Renal pelvis (tissue), 4 donors: ENCODE results near the gene ARMH1. TPM values are rescaled to one million over a fixed set of nuclear protein-coding genes. Genes with fewer than 3 reads are reported as not detected.
"Not testable (repeated sequence)": the region's sequence is repeated elsewhere in the genome, so short reads cannot be mapped to it uniquely, and the experiment has no call there.

Experiments used
- DNase-seq: peaks from one replicate; pipeline ENCODE4 v3.0.0-alpha.2; 2013
- polyA plus RNA-seq, 3 donors: library from polyadenylated mRNA; unstranded; fragments of 120-200 nt; gene quantifications; one replicate each; pipeline ENCODE4 v1.2.1, GENCODE V29; 2013; ENCODE audit not compliant: insufficient read length in 3 of 3

ARMH1 gene
- polyA plus RNA-seq, 3 donors = 5.0 to 9.0 (median 8.1) TPM

DNA sequence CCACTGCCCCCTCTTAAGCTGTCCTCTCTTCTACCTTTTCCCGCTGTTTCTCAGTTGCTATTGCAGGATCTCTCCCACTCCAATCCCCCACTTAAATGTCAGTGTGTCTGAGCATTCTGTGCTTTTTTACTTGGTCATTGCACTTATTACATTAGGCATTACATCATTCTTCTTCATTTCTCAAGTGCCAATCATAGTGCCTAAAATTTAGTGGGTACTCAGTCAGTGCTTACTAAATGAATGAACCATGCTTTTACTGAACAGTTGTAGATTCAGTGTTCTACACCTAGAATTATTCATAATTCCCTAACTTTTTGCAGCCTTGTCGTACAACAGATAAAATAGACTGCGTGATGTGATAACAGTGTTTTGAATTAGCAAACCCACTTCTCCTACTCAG is 19.4 kb downstream of the ARMH1 start:
- no peak for DNase-seq

DNA sequence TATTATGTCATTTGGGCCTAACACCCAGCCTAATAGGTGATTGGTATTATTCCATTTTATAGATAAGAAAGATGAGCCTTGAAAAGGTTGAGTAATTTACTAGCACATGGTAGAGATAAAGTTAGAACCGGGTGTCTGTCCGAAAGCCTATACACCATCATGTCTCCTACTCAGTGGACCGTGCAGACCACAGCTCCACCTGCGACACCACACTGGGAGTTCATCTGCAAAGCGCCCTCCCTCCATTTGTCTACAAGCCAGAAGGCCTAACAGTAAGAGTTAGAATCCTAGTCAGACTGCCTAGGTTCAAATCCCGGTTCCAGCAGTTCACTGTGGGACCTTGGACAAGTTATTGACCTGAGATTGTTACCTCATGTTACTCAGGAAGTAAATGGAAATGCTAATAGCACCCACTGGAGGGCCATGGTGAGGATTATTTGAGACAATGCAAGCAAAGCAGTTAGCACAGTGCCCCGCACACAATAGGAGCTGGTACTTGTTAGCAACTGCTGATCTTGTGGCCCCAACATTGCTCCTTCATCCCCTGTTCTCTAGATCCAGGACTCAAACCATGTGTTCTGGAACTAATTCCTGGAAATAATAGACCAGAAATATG is 20.5 kb downstream of the ARMH1 start:
- DNase-seq = no peak

DNA sequence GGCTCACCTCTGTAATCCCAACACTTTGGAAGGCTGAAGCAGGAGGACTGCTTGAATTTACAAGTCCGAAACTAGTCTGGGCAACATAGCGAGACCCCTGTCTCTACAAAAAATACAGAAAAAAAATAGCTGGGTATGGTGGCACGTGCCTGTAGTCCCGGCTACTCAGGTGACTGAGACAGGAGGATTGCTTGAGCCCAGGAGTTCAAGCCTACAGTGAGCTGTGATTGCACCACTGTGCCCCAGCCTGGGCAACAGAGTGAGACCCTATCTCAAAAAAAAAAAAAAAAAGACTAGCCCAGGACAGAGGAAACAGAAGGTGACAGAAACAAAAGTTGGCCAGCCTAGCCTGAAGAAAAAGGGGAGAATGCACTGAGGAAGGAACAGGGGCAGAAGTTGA is 21.2 kb downstream of the ARMH1 start:
- DNase-seq = no peak

DNA sequence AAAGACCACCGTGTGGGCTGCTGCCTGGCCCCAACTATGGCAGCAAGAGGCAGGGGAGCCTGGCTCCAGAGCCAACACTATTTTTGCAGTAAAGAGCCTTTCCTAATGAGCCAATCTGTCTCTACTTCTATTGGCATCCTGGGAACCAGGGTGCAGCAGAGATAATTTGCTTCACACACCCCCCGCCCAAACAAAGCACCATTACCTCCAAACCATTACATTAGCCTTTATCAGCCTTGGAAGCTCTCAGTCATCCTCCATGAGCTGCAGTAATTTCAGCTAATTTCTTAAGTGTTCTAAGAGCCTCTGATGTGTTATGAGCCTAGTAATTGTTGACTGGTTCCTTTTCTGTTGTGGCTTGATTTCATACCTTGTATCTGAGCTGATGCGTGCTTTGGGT is 21.6 kb downstream of the ARMH1 start:
- DNase-seq = no peak

DNA sequence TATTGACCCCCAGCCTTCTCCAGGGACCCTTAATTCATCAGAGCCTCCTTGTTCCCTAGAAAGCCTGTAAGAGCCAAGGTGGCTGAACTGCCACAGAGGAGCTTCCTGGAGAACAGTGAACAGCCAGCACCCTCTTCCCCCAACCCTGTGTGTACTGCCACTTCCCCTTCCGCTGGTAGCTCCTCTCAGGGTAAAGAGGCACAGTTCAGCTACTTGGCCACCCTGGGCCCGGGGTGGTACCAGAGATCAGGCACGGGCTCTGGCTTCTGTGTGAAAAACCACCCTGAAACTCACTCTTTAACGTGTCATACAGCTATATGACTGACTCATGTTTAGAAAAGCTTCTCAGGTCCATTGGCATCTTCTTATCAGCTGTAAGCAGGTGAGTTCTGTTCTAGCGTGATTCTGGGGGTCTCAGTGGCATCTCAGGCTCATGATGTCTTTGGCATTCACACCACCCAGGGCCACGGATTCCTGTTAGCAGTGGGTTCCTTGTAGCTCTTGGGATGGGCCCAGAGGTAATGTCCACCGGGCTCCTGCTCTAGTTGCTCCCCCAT is 22.4 kb downstream of the ARMH1 start:
- DNase-seq = no peak

DNA sequence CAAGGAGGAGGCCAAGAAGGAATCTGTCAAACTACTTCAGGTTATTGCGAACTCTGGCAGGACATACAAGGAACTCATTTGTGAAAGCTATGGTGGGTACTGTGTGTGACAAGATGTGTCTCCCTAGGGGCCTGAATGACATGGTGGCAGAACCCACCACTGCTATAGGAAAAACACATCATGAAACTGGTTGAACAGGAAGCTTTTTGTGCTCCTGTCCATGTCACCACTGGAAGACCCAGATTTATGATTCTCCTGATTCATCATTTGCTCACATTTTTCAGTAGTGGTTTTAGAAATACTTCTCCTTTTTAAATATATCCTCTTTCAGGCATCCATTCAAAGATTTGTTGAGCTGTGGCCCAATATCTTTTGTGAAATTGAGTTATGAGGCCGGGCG is 23.6 kb downstream of the ARMH1 start:
- DNase-seq = no peak

DNA sequence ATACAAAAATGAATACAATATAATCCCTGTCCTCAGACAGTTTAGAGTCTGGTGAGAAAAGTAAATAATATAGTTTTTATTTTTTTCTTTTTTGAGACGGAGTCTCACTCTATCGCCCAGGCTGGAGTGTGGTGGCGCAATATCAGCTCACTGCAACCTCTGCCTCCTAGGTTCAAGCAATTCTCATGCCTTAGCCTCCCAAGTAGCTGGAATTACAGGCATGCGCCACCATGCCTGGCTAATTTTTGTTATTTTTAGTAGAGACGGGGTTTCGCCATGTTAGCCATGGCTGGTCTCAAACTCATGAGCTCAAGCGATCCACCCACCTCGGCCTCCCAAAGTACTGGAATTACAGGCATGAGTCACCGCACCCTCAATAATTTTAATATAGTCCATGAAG is 24.9 kb downstream of the ARMH1 start:
- not testable (repeated sequence) for DNase-seq

DNA sequence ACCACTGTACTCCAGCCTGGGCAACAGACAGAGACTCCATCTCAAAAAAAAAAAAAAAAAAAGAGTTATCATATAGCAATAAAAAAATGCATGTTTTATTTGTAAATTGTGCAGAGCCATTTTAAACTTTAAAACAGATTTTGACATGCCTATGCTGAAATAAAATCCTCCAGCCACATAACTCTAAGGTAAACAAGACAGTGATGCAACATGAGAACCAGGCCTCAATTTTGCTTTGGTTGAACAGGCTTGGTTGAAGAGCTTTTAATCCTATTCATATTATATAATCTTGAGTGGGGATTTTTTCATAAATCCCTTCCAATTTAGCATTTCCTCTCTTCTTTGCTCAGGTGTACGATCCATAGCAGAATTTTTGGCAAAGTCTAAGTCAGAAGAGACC is 26.1 kb downstream of the ARMH1 start:
- no peak for DNase-seq

DNA sequence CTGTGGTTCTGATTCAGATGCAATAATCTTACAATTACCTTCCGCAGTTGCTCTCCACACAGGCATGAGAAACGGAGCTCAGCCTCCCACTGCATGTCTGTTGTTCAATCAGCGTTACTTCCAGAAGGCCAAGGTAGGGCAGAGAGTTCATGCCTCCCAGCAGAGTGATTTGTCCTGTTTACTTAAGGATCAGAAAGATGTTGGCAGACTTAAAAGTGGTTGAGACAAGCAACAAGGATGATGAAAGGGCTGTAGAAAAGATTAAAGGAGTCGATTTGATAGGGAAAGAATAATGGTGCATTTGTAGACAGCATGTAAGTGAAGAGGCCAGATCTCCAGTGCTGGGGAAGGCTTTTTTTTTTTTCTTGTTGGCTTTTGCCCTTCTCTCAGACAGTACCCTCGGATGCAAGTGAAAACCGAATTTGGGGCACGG is 26.6 kb downstream of the ARMH1 start:
- peak; percentile 59 for DNase-seq

DNA sequence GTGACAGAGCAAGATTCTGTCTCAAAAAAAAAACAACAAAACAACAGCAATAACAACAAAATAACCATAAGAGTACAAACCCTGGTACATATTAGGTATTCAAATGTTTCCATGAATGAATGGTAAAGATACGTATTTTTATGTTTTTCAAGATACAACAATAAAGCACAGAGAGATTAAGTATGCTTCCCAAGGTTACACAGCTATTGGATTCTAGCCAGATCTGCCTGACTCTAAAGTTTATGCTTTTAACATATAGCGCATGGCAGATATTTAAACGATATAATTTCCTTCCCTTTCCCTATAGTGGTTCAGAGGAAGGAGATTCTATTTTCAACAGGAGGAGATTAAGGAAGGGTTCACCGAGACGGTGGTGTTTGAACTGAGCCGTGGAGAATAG is 31.0 kb downstream of the ARMH1 start:
- DNase-seq = no peak

DNA sequence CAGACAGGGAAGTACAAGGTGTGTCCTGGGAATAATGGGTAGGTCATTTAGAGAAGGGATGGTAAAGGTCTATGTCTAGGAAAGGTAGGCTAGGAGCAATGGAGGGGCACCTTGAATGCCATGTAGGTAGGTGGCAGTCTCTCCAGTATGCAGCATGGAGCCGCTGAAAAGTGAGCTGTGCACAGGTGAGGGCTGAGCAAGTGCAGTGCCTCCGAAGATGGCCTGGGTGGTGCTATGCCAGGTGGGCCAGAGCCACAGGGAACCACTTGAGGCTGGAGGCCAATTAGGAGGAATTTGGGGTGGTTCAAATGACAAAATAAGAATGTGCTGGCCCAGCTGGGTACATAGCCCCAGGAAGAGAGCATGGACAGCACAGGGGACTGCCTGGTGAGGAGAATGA is 31.4 kb downstream of the ARMH1 start:
- DNase-seq = no peak

DNA sequence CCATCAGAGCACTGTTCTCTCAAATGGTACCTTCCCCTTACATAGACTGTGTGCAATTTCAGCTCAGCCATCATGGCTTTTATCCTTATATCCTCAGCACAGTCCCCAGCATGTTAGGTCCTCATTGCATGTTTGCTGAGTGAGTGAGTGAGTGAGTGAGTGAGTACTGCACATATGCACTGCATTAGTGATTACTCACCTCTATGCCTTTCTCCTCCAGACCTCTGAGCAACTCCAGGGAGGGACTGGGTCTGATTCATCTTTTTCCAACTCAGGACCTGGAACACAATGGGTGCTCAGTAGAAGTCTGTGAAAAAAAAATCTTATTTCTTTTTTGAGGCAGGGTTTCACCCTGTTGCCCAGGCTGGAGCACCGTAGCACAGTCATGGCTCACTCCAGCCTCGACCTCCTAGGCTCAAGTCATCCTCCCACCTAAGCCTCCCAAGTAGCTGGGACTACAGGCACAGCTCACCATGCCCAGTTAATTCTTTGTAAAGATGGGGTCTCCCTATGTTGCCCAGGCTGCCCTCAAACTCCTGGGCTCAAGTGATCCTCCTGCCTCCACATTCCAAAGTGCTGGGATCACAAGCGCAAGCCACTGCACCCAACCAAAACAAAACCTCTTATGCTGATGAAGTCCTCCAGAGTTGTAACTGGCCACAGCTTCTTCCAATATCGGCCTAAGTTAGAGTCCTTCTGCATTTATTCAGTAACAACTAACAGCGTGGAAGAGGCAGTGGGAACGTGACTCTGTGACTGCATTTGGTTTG is 32.8 kb downstream of the ARMH1 start:
- no peak for DNase-seq

DNA sequence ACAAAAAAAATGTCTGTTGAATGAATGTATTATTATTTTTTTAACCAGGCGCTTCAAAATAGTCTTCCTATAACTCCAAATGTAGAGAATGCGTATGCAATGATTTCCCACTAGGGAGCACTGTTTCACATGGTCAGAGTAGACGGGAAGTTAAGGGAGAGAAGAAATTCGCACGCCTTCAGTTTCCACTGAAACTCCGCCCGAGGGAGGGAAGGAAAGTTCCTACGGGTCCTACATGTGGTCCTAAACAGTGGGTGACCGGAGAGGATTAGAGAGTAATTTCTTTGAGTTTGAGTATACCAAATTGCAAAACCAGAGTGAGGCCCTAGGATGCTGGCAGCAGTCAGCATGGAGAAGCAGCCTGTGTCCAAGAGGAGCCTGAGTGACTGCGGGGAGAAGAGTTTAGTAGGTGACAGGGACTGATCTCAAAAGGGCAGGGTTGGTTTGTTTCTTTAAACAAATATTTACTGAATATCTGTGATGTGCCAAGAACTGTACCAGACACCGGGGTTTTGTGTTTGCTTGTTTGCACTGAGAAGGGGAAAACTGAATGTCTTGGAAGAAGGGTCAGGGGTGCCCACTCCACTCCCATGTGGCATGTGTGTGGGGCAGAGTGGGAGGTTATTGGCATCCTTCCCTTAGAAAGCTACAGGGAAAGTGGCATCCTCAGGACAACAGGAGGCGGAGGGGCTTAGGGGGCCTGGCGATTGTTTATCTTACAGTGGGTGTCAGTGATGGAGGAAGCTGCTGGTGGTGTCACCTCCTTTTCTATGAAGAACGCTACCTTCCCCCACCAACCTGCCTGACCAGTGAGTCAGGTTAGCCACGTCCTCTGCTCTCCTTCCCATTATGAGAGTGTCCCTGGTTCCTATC is 33.7 kb downstream of the ARMH1 start:
- DNase-seq = no peak

DNA sequence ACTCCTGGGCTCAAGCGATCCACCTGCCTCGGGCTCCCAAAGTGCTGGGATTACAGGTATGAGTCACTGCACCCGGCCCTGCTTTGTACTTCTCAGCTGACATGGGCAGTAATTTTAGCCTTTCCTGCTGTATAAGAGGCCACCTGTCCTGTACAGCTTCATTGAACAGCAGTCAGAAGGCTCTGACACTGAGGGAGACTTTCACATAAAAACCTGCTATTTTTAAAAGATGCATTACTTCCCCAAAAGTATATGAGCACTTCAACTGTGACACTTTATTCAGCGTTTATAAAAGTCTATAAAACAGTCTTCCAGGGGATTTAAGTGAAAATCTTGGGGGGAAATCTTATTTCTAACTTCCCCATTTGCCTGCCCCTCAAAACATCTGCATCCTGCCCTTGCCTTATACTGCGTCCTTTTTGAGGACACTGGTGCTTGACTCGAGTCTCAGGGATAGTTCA is 38.8 kb downstream of the ARMH1 start:
- DNase-seq = no peak

DNA sequence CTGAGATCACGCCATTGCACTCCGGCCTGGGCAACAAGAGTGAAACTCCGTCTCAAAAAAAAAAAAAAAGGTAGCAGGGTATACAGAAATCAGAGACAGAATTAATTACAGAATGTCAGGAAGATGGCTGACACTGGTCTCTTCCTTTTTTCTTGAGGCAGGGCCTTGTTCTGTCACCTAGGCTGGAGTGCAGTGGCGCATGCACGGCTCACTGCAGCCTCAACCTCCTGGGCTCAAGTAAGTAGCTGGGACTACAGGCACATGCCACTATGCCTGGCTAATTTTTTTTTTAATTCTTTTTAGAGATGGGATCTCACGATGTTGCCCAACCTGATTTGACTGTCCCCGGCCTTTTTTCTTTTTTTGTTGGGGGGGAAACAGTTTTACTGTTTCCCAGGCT is 40.0 kb downstream of the ARMH1 start:
- DNase-seq = no peak

DNA sequence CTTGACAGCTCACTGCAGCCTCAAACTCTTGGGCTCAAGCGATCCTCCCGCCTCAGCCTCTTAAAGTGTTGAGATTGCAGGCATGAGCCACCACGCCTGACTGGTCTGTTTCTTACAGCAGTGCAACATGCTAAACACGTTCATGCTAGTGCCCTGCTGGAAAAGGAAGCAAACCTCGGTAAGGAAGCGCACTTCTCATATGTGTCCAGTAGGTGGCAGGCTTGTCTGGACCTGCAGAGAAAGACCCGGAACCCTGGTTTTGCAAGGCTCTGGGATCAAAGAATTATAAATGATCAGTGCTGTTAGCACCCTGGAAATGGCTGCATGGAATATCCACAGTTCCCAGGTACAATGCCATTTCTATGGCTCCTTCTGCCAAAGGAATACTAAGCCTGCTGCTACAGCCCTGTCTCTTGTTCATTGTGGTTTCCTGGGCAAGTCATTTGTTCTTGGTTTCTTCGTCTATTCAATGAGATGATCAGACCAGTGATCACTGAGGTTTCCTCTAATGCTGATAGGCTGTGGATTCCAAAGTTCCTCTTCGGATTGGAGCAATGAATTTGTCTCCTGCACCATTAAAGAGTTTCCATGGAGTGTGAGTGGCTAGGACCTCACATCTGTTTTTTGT is 40.5 kb downstream of the ARMH1 start:
- peak; percentile 73 for DNase-seq

DNA sequence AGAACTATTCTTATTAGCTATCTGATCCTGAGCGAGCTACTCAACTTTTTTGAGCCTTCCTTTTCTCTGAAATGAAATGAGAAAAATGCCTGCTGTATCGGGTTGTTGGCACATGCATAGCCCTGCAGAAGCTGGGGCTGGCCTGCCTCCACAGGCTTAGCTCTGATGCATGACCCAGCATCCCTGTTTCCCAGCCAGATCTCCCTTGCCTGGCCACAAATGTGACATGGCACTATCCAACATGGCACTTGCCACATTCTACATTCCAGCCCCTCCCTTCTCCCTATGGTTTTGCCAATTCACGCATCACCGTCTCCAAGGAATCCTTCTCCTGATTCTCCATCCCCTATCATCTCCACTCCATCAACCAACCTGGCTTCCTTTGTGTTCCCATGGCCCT is 42.6 kb downstream of the ARMH1 start:
- no peak for DNase-seq

DNA sequence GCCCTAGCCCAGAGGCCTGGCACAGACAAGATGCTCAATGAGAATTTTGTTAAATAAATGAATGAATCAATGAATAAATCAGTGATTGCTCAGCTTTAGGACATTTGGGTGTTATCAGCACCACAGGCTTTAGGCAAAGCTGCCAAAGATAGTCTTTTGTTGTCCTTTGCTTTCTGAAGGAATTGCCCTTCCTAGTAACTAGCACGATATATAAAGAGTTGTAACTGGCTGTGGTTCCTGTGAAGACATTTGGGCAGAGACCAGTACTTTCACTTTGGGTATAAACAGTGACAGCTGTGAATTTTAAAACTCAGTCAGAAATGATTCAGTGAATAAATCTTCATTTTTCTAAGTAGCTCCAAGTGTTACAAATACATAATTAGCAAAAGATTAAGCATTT is 43.1 kb downstream of the ARMH1 start:
- no peak for DNase-seq

DNA sequence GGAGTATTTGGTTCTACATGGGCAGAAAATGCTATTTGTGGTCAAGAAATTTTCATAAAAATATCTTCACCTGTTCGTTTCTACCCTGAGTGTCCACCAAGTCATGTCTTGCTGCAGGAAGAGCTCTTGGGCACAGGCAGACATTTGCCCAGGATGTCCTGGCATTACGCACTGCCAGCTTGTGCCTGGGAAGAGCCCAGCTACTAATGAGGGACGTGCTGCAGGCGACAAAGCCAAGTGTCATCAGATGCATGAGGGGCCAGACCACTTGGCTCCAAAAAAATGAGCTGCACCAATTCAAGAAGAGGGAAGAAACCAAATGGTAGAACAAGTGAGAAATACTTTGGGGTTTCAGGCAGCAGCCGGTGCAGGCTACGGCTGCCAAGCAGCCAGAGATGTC is 43.6 kb downstream of the ARMH1 start:
- no peak for DNase-seq

DNA sequence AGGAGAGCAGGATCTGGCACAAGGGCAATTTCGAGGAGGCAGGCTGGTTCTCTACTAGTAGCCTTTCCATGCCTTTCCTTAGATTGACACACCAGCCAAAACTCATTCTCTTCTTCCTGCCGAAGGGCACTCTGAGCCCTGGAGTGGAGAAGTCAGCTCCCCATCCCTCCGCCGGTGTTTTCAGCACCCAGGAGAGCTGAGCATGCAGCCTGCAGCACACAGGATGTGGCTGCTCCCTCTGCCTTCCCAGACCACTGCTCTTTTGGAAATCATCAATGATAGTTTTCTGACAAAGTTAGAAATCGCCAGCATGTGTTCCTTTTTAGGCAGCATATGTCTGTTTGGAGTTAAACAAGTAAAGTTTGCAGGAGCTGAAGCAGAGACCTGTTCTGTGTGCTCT is 44.8 kb downstream of the ARMH1 start:
- no peak for DNase-seq

DNA sequence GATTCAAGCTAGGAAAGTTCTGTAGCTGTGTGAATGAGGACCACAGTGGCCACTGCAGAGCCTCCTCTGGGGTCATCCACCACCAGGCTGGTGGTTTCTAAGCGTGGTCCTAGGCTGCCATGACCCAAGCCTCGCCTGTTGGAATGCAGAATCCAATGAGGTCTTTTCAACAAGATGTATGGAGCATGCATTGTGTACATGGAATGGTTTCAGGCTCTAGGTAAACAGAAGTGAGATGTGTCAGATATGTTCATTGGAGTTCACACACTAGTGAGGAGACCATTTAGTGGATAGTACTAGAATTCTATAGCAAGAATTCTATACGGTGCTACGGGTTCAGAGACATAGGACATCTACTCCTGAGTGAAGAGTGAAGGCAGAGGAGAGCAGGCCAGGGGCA is 45.8 kb downstream of the ARMH1 start:
- DNase-seq = no peak
